Neural cell (in vitro differentiated cells): ENCODE results near the gene PHIP.

Source experiments
- EP300 ChIP-seq: fragments of 450-650 bp; conservative IDR thresholded peaks from 2 replicates; pipeline ENCODE4 v1.6.1; 2014; ENCODE audit warnings: antibody characterized with exemption, mild to moderate bottlenecking, moderate library complexity; ENCODE audit not compliant: poor library complexity, severe bottlenecking
- EZH2 ChIP-seq: fragments of 200-600, 300-800 bp; shearing (Covaris generic), sonication (generic); IDR thresholded peaks from 2 replicates; pipeline ENCODE4 v1.6.1; 2014; ENCODE audit warnings: antibody characterized with exemption, low read length, borderline replicate concordance, mild to moderate bottlenecking; ENCODE audit not compliant: insufficient read depth, poor library complexity, severe bottlenecking
- TAF1 ChIP-seq: IDR thresholded peaks from 2 replicates; pipeline ENCODE4 v1.6.1; 2012; ENCODE audit warnings: low read depth
- TF ChIP-seq, protein P1 (sequence below): fragments of 450-650 bp; IDR thresholded peaks from 2 replicates; pipeline ENCODE4 v1.5.1; 2014; ENCODE audit warnings: antibody characterized with exemption, mild to moderate bottlenecking, moderate library complexity; ENCODE audit not compliant: poor library complexity, severe bottlenecking

DNA sequence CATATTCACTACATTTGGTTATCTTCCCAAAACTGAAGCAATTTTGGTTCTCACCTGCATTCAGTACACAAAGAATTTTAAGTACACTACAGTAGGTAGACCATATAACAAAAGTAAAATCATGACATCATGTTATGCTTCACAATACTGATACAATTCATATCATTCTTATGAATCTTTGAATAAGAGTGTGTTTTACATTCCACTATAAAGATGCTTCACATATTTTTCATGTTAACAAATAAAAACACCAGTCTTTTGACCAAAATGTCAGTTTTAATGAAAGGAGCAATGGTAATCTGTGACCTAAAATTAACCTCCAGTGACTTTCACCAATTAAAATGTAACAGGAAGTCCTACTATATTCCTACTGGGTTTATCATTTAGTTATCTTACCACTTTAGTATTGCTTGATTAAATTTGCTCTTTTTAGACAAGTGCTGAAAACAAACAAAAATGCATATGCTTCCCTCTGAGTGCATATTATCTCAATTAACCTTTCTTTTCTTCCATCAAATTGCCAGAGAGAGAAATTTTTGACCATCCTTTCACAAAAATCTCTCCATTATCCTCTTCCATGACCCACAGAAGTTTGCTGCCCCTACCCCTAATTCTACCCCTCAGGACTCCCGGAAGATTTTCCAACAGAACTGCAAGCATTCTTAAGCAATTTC, 49.3 kb downstream of the PHIP start:
- TF ChIP-seq, protein P1, sequence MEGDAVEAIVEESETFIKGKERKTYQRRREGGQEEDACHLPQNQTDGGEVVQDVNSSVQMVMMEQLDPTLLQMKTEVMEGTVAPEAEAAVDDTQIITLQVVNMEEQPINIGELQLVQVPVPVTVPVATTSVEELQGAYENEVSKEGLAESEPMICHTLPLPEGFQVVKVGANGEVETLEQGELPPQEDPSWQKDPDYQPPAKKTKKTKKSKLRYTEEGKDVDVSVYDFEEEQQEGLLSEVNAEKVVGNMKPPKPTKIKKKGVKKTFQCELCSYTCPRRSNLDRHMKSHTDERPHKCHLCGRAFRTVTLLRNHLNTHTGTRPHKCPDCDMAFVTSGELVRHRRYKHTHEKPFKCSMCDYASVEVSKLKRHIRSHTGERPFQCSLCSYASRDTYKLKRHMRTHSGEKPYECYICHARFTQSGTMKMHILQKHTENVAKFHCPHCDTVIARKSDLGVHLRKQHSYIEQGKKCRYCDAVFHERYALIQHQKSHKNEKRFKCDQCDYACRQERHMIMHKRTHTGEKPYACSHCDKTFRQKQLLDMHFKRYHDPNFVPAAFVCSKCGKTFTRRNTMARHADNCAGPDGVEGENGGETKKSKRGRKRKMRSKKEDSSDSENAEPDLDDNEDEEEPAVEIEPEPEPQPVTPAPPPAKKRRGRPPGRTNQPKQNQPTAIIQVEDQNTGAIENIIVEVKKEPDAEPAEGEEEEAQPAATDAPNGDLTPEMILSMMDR, result no peak
- no peak for TF ChIP-seq EZH2
- no peak for TF ChIP-seq EP300
- TF ChIP-seq TAF1, result no peak
